ENCODE measurements around the gene GBP4. TPM values are rescaled to one million over a fixed set of nuclear protein-coding genes. Genes with fewer than 3 reads are reported as not detected.

GBP4 gene
- total RNA-seq, 4 donors from 2014 or later, result 2.5 to 11.0 (median 8.7) TPM

- no peak for TF ChIP-seq POLR2A (IDR thresholded peaks at IDR 0.05)
- TF ChIP-seq CTCF (IDR thresholded peaks at IDR 0.05), result no peak
- WGBS, 2 donors, result 85 to 86% methylated on average over 3 of the region's 3 CpGs
- H3K27ac ChIP-seq, result no peak overlapping the region
- no peak overlapping the region for H3K4me3 ChIP-seq (replicated peaks in 1 of 3)
- no peaks in the 10 kb centered on the region for H3K36me3 ChIP-seq
- intact Hi-C loops (cut with DNase I), result no loop called here
- H3K4me1 ChIP-seq, result no peaks in the 10 kb centered on the region
- H3K27me3 ChIP-seq, result no peaks in the 10 kb centered on the region
- DNase-seq, result no peak
- no peaks in the 10 kb centered on the region for H3K9me3 ChIP-seq
Observed at GRCh38 chr1:89146721-89147120, 52.0 kb downstream of the GBP4 start.

- no peaks in the 10 kb centered on the region for H3K9me3 ChIP-seq
- H3K36me3 ChIP-seq, result no peaks in the 10 kb centered on the region
- no peaks in the 10 kb centered on the region for H3K27me3 ChIP-seq
- TF ChIP-seq POLR2A (IDR thresholded peaks at IDR 0.05), result no peak
- TF ChIP-seq CTCF (IDR thresholded peaks at IDR 0.05), result no peak
- 79% methylated on average over 2 of the region's 2 CpGs for WGBS, 2 donors
- H3K4me1 ChIP-seq, result no peaks in the 10 kb centered on the region
- H3K4me3 ChIP-seq (replicated peaks in 1 of 3), result no peak overlapping the region
- DNase-seq, result no peak
- no peak overlapping the region for H3K27ac ChIP-seq
- intact Hi-C loops (cut with DNase I), result no loop called here
Observed at GRCh38 chr1:89143484-89143883, 55.3 kb downstream of the GBP4 start.

GRCh38 chr1:89142160-89142559, 56.6 kb downstream of the GBP4 start:
- Histone ChIP-seq H3K27ac (no peak overlapping the region), H3K9me3 (no peaks in the 10 kb centered on the region), H3K4me3 (replicated peaks in 1 of 3) (no peak overlapping the region), H3K27me3 (no peaks in the 10 kb centered on the region), H3K4me1 (no peaks in the 10 kb centered on the region), H3K36me3 (no peaks in the 10 kb centered on the region)
- WGBS, 2 donors, result 93 to 95% methylated on average over 4 of the region's 4 CpGs
- TF ChIP-seq CTCF (IDR thresholded peaks at IDR 0.05) (no peak), POLR2A (IDR thresholded peaks at IDR 0.05) (no peak)
- intact Hi-C loops (cut with DNase I), result no loop called here
- DNase-seq, result no peak

- no peak for DNase-seq
- no peaks in the 10 kb centered on the region for H3K27me3 ChIP-seq
- H3K36me3 ChIP-seq, result no peaks in the 10 kb centered on the region
- H3K4me3 ChIP-seq (replicated peaks in 1 of 3), result no peak overlapping the region
- no peaks in the 10 kb centered on the region for H3K9me3 ChIP-seq
- peaks cover 4 to 6% of the 10 kb centered on the region in 2 donors for H3K4me1 ChIP-seq
- TF ChIP-seq CTCF (IDR thresholded peaks at IDR 0.05), result no peak
- TF ChIP-seq POLR2A (IDR thresholded peaks at IDR 0.05), result no peak
- intact Hi-C loops (cut with DNase I), result no loop called here
- no peak overlapping the region for H3K27ac ChIP-seq
- WGBS, 2 donors, result 100% methylated on average over 1 of the region's 1 CpG
Observed at GRCh38 chr1:89133747-89134146, 65.0 kb downstream of the GBP4 start.

Other genes starting within 250 kb of the GBP4 start
- 10 to 100 TPM; 28.1 to 39.2 (median 29.5) TPM for gene KYAT3, start 206.3 kb downstream of the GBP4 start, total RNA-seq
- 10 to 100 TPM; 13.3 to 22.8 (median 14.4) TPM for gene RBMXL1, start 206.3 kb downstream of the GBP4 start, total RNA-seq
- gene GBP3, start 176.1 kb downstream of the GBP4 start, total RNA-seq, result 10 to 100 TPM; 16.0 to 32.6 (median 21.2) TPM
- 10 to 100 TPM; 15.0 to 54.3 (median 22.9) TPM for gene GBP1, start 133.7 kb downstream of the GBP4 start, total RNA-seq
- 10 to 100 TPM; 11.0 to 44.3 (median 17.2) TPM for gene GBP2, start 72.8 kb downstream of the GBP4 start, total RNA-seq
- gene GBP7, start 22.9 kb downstream of the GBP4 start, total RNA-seq, result not detected
- gene GBP5, start 73.9 kb upstream of the GBP4 start, total RNA-seq, result 1 to 10 TPM; 1.0 to 3.0 (median 2.4) TPM
- gene GBP6, start 165.1 kb upstream of the GBP4 start, total RNA-seq, result under 1 TPM in 1 of 4 donors, not detected in 3; 0.89 TPM